Measurements from ENCODE around the gene HNRNPLL. TPM values are rescaled to one million over a fixed set of nuclear protein-coding genes. Genes with fewer than 3 reads are reported as not detected.
A peak's percentile ranks its signal among the peaks of the same experiment; 100 is the strongest.

Gene HNRNPLL
- total RNA-seq, 1 donor from 2014 or later: 39.2 TPM

DNA sequence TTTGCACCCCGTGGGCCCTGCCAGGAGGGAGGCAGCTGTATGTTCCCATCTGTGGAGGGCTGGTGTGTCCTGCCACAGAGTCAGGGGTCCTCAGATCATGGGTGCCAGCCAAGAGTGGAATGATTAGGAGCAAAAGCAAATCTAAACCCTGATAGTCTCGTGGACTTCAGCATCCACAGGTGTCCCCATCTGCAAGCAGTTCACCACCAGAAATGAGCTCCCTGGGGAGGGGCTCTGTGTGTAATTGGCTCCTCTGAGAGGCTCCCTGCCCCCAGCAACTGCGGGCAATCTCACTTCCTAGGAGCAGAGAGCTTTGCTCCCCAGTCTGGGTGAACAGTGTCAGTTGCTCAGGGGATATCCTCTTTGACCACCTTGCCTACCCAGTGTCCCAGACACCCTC, 78.1 kb downstream of the HNRNPLL start:
- DNase-seq (ENCODE audit: low read depth): no peak

GRCh38 chr2:38523728-38524437, 78.8 kb downstream of the HNRNPLL start:
- H3K36me3 ChIP-seq (ENCODE audit: control insufficient read depth, insufficient read depth, low read length): no peaks in the 10 kb centered on the region
- H3K27me3 ChIP-seq (ENCODE audit: control insufficient read depth, insufficient read depth, low read length): no peaks in the 10 kb centered on the region
- no peak for DNase-seq (ENCODE audit: low read depth)
- H3K4me3 ChIP-seq (ENCODE audit: low read depth, low read length): no peak overlapping the region
- TF ChIP-seq CTCF (IDR thresholded peaks at IDR 0.05; ENCODE audit: insufficient read depth, low read length, poor library complexity, severe bottlenecking): peak; percentile 27

More for the DNA sequence above, 78.1 kb downstream of the HNRNPLL start:
- no peaks in the 10 kb centered on the region for H3K36me3 ChIP-seq (ENCODE audit: control insufficient read depth, insufficient read depth, low read length)
- H3K27me3 ChIP-seq (ENCODE audit: control insufficient read depth, insufficient read depth, low read length): no peaks in the 10 kb centered on the region
- no peak for TF ChIP-seq CTCF (IDR thresholded peaks at IDR 0.05; ENCODE audit: insufficient read depth, low read length, poor library complexity, severe bottlenecking)
- H3K4me3 ChIP-seq (ENCODE audit: low read depth, low read length): no peak overlapping the region

DNA sequence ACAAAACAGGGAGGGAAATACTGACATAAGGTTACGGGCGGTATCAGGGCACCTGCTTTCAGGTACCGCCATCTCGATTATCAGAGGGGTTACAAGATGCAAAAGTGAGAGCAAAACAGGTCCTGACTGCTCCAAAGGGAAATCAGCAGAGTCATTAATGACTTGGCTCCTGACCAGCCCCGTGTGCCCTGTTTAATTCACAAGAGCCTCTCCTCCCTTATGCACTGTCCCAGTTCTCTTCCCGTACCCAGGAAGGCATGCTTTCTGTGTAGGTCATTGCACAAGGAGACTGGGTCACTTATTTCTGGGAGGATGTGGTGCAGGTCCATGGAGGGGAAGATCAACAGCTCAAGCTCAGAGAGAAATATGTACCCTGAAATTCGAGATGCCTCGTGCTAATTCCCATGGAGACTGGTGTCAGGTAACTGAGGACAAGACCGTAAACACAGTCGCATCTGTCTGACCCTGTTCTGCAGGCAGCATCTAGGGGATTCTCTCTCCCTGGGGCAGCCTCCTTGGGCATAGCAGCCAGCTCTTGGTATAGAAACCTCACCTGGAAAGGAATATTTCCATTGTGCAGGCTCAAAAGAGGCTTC, 79.9 kb downstream of the HNRNPLL start:
- no peaks in the 10 kb centered on the region for H3K36me3 ChIP-seq (ENCODE audit: control insufficient read depth, insufficient read depth, low read length)
- DNase-seq (ENCODE audit: low read depth): no peak
- TF ChIP-seq CTCF (IDR thresholded peaks at IDR 0.05; ENCODE audit: insufficient read depth, low read length, poor library complexity, severe bottlenecking): no peak
- no peaks in the 10 kb centered on the region for H3K27me3 ChIP-seq (ENCODE audit: control insufficient read depth, insufficient read depth, low read length)
- no peak overlapping the region for H3K4me3 ChIP-seq (ENCODE audit: low read depth, low read length)

- TF ChIP-seq CTCF (IDR thresholded peaks at IDR 0.05; ENCODE audit: insufficient read depth, low read length, poor library complexity, severe bottlenecking): no peak
- Histone ChIP-seq H3K27me3 (ENCODE audit: control insufficient read depth, insufficient read depth, low read length) (no peaks in the 10 kb centered on the region), H3K4me3 (ENCODE audit: low read depth, low read length) (no peak overlapping the region), H3K36me3 (ENCODE audit: control insufficient read depth, insufficient read depth, low read length) (no peaks in the 10 kb centered on the region)
- DNase-seq (ENCODE audit: low read depth): no peak
Measured at GRCh38 chr2:38521835-38522234, 80.9 kb downstream of the HNRNPLL start.

- Histone ChIP-seq H3K36me3 (ENCODE audit: control insufficient read depth, insufficient read depth, low read length) (no peaks in the 10 kb centered on the region), H3K27me3 (ENCODE audit: control insufficient read depth, insufficient read depth, low read length) (no peaks in the 10 kb centered on the region), H3K4me3 (ENCODE audit: low read depth, low read length) (no peak overlapping the region)
- no peak for TF ChIP-seq CTCF (IDR thresholded peaks at IDR 0.05; ENCODE audit: insufficient read depth, low read length, poor library complexity, severe bottlenecking)
- DNase-seq (ENCODE audit: low read depth): no peak
Measured at GRCh38 chr2:38517284-38517683, 85.4 kb downstream of the HNRNPLL start.

Measured in kidney epithelial cell (primary cell).